ENCODE measurements around the gene GLB1L2.

GRCh38 chr11:134384406-134384805 is 52.6 kb downstream of the GLB1L2 start:
- TF ChIP-seq, protein P1, sequence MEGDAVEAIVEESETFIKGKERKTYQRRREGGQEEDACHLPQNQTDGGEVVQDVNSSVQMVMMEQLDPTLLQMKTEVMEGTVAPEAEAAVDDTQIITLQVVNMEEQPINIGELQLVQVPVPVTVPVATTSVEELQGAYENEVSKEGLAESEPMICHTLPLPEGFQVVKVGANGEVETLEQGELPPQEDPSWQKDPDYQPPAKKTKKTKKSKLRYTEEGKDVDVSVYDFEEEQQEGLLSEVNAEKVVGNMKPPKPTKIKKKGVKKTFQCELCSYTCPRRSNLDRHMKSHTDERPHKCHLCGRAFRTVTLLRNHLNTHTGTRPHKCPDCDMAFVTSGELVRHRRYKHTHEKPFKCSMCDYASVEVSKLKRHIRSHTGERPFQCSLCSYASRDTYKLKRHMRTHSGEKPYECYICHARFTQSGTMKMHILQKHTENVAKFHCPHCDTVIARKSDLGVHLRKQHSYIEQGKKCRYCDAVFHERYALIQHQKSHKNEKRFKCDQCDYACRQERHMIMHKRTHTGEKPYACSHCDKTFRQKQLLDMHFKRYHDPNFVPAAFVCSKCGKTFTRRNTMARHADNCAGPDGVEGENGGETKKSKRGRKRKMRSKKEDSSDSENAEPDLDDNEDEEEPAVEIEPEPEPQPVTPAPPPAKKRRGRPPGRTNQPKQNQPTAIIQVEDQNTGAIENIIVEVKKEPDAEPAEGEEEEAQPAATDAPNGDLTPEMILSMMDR (IDR thresholded peaks at IDR 0.05 in 2 of 3, conservative IDR thresholded peaks at IDR 0.05 in 1 of 3; ENCODE audit: borderline replicate concordance in 1 of 3, insufficient read depth in 1 of 3, low read depth in 2 of 3, low read length in 2 of 3), result no peak
- TF ChIP-seq CEBPB (IDR thresholded peaks at IDR 0.05; ENCODE audit: low read depth) (no peak), EZH2 (IDR thresholded peaks at IDR 0.05) (no peak)

Data from HCT116 (cell line).